LNCaP clone FGC (cell line): Measurements from ENCODE around the gene PTPN2.

ENCODE experiments used
- DNase-seq: peaks from one replicate; pipeline ENCODE4 v3.0.0-alpha.2; 2011; ENCODE audit warnings: low read depth
- H3K4me3 ChIP-seq: 2 replicates; pipeline ENCODE4 v1.5.1; 2011; ENCODE audit warnings: mild to moderate bottlenecking, low read depth, low read length, control low read depth
- CTCF ChIP-seq: IDR thresholded peaks from 2 replicates; pipeline ENCODE4 v1.5.1; 2012; ENCODE audit warnings: mild to moderate bottlenecking; ENCODE audit not compliant: control insufficient read depth, insufficient read depth; ENCODE audit errors: extremely low read depth

PTPN2 gene

GRCh38 chr18:12796448-12796847 is 87.6 kb downstream of the PTPN2 start:
- no peak for TF ChIP-seq CTCF
- DNase-seq = no peak
- no peak overlapping the region for H3K4me3 ChIP-seq

GRCh38 chr18:12791610-12792009 is 92.4 kb downstream of the PTPN2 start:
- no peak for DNase-seq
- no peak for TF ChIP-seq CTCF
- no peak overlapping the region for H3K4me3 ChIP-seq

GRCh38 chr18:12786669-12787068 is 97.4 kb downstream of the PTPN2 start:
- no peak for DNase-seq
- H3K4me3 ChIP-seq = no peak overlapping the region
- no peak for TF ChIP-seq CTCF

- DNase-seq = no peak
- TF ChIP-seq CTCF = no peak
- H3K4me3 ChIP-seq = no peak overlapping the region
Observed at GRCh38 chr18:12783524-12783923, 100.5 kb downstream of the PTPN2 start.

GRCh38 chr18:12782521-12782920 is 101.5 kb downstream of the PTPN2 start:
- no peak for DNase-seq
- TF ChIP-seq CTCF = no peak

GRCh38 chr18:12779456-12779855 is 104.6 kb downstream of the PTPN2 start:
- DNase-seq = no peak
- H3K4me3 ChIP-seq = no peak overlapping the region
- no peak for TF ChIP-seq CTCF

More at GRCh38 chr18:12782521-12782920, 101.5 kb downstream of the PTPN2 start:
- no peak overlapping the region for H3K4me3 ChIP-seq

GRCh38 chr18:12779043-12779442 is 105.0 kb downstream of the PTPN2 start:
- DNase-seq = no peak
- TF ChIP-seq CTCF = no peak
- H3K4me3 ChIP-seq = no peak overlapping the region
